ENCODE results near the gene PAK6.
A peak's percentile ranks its signal among the peaks of the same experiment; 100 is the strongest.

The PAK6 gene

DNA sequence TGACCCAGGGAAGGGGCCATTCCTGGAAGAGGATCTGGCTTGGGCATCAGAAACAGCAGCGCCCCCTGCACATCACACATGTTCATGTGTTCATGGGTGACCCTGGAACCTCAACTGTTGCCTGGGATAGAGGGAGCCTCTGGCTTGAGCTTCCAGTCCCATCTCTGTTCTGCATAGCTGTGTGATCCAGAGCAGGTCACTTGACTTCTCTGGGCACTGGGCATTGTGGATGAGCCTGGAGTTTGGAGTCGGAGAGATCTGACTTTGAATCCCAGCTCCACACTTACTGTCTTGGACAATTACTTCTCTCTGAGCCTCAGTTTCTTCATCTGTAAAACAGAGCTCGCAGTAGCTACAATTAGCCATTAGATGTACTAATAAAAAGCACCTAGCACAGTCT, 15.6 kb downstream of the PAK6 start:
- H3K27ac ChIP-seq (replicated peaks) = no peak overlapping the region
- DNase-seq (ENCODE audit: low read depth in 1 of 2, low spot score in 1 of 2) = no peak
- H3K4me3 ChIP-seq (replicated peaks; ENCODE audit: insufficient read depth, low read length) = no peak overlapping the region
- TF ChIP-seq POLR2AphosphoS5 (IDR thresholded peaks at IDR 0.05; ENCODE audit: low read depth) (no peak), SPI1 (IDR thresholded peaks at IDR 0.05; ENCODE audit: borderline replicate concordance, low read depth) (no peak), GABPA (IDR thresholded peaks at IDR 0.05; ENCODE audit: low read depth) (no peak), REST (IDR thresholded peaks at IDR 0.05; ENCODE audit: insufficient replicate concordance, low read depth) (no peak)
- TF ChIP-seq, protein P1, sequence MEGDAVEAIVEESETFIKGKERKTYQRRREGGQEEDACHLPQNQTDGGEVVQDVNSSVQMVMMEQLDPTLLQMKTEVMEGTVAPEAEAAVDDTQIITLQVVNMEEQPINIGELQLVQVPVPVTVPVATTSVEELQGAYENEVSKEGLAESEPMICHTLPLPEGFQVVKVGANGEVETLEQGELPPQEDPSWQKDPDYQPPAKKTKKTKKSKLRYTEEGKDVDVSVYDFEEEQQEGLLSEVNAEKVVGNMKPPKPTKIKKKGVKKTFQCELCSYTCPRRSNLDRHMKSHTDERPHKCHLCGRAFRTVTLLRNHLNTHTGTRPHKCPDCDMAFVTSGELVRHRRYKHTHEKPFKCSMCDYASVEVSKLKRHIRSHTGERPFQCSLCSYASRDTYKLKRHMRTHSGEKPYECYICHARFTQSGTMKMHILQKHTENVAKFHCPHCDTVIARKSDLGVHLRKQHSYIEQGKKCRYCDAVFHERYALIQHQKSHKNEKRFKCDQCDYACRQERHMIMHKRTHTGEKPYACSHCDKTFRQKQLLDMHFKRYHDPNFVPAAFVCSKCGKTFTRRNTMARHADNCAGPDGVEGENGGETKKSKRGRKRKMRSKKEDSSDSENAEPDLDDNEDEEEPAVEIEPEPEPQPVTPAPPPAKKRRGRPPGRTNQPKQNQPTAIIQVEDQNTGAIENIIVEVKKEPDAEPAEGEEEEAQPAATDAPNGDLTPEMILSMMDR (IDR thresholded peaks at IDR 0.05; ENCODE audit: insufficient read depth, low read length) = no peak
- H3K27me3 ChIP-seq (ENCODE audit: insufficient read depth, poor library complexity, severe bottlenecking) = peaks cover 9% of the 10 kb centered on the region

DNA sequence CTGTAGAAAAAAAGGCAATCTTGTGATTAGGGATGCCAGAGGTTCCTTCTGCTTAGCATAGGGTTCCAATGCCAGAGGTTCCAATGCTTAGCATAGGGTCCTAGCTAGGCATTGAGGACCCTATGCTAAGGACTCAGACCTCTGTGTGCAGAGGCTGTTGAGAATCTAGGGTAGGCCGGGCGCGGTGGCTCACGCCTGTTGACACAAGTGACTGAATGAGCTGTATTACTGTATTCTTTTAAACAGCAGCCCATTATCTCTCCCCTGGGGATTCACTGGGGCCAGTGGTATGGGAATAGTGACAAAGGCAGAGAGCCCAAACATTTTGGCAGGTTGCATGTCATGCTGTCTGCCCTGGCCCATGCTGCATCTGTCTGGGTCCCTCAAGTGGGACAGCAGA, 16.2 kb downstream of the PAK6 start:
- no peak overlapping the region for H3K27ac ChIP-seq (replicated peaks)
- H3K27me3 ChIP-seq (ENCODE audit: insufficient read depth, poor library complexity, severe bottlenecking) = peaks cover 9% of the 10 kb centered on the region

DNA sequence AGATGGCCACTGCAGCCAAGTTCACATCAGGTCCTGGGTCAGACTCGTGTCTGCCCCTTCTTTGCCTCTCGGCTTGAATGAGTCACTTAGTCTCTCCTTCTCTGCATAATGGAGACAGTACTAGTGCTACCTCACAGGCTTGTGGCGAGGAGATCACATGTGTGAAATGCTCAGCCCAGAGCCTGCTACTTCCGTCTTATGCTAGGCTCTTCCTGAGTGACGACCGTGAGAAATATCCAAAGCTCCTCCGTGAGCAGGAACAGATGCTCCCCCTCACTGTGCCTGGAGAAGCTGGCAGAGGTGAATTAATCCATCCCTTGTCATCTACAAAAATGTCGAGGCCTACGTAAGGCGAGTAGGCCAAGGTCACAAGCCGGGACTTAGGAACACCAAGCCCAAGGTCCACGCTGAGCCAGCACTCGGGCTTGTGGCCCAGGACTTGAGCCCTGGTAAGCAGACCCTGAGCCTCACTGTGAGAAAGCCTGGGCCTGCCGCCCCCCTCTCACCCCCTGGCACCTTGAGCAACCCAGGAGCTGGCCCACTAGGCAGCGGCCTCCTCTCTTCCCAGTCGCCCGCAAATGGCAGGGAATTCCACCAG, 17.9 kb downstream of the PAK6 start:
- no peak for TF ChIP-seq GABPA (IDR thresholded peaks at IDR 0.05; ENCODE audit: low read depth)
- TF ChIP-seq POLR2AphosphoS5 (IDR thresholded peaks at IDR 0.05; ENCODE audit: low read depth) = no peak
- TF ChIP-seq, protein P1 (IDR thresholded peaks at IDR 0.05; ENCODE audit: insufficient read depth, low read length) = no peak
- TF ChIP-seq REST (IDR thresholded peaks at IDR 0.05; ENCODE audit: insufficient replicate concordance, low read depth) = no peak
- no peak for TF ChIP-seq SPI1 (IDR thresholded peaks at IDR 0.05; ENCODE audit: borderline replicate concordance, low read depth)
- peaks cover 9% of the 10 kb centered on the region for H3K27me3 ChIP-seq (ENCODE audit: insufficient read depth, poor library complexity, severe bottlenecking)
- no peak overlapping the region for H3K4me3 ChIP-seq (replicated peaks; ENCODE audit: insufficient read depth, low read length)
- H3K27ac ChIP-seq (replicated peaks) = no peak overlapping the region
- peak in 1 of 2 experiments; percentile 47 for DNase-seq (ENCODE audit: low read depth in 1 of 2, low spot score in 1 of 2)

More for the DNA sequence above, 16.2 kb downstream of the PAK6 start:
- no peak for DNase-seq (ENCODE audit: low read depth in 1 of 2, low spot score in 1 of 2)
- no peak overlapping the region for H3K4me3 ChIP-seq (replicated peaks; ENCODE audit: insufficient read depth, low read length)
- TF ChIP-seq SPI1 (IDR thresholded peaks at IDR 0.05; ENCODE audit: borderline replicate concordance, low read depth) = no peak

- no peak for DNase-seq (ENCODE audit: low read depth in 1 of 2, low spot score in 1 of 2)
- Histone ChIP-seq H3K27ac (replicated peaks) (no peak overlapping the region), H3K4me3 (replicated peaks; ENCODE audit: insufficient read depth, low read length) (no peak overlapping the region), H3K27me3 (ENCODE audit: insufficient read depth, poor library complexity, severe bottlenecking) (peaks cover 9% of the 10 kb centered on the region)
- TF ChIP-seq, protein P1 (IDR thresholded peaks at IDR 0.05; ENCODE audit: insufficient read depth, low read length) = no peak
- TF ChIP-seq SPI1 (IDR thresholded peaks at IDR 0.05; ENCODE audit: borderline replicate concordance, low read depth) (no peak), GABPA (IDR thresholded peaks at IDR 0.05; ENCODE audit: low read depth) (no peak), POLR2AphosphoS5 (IDR thresholded peaks at IDR 0.05; ENCODE audit: low read depth) (no peak), REST (IDR thresholded peaks at IDR 0.05; ENCODE audit: insufficient replicate concordance, low read depth) (no peak)
Measured at GRCh38 chr15:40257656-40258450, 19.0 kb downstream of the PAK6 start.

Data from HL-60 (cell line).